Neural cell (in vitro differentiated cells): Measurements from ENCODE around the gene LYPD3.

Experiments
- EP300 ChIP-seq: fragments of 450-650 bp; conservative IDR thresholded peaks from 2 replicates; pipeline ENCODE4 v1.6.1; 2014; ENCODE audit warnings: antibody characterized with exemption, mild to moderate bottlenecking, moderate library complexity; ENCODE audit not compliant: poor library complexity, severe bottlenecking
- POLR2AphosphoS5 ChIP-seq: IDR thresholded peaks from 2 replicates; pipeline ENCODE4 v1.6.1; 2012
- RAD21 ChIP-seq: fragments of 450-650 bp; conservative IDR thresholded peaks from 2 replicates; pipeline ENCODE4 v1.6.1; 2014; ENCODE audit warnings: antibody characterized with exemption, mild to moderate bottlenecking, moderate library complexity
- TF ChIP-seq, protein P1 (sequence below): fragments of 450-650 bp; IDR thresholded peaks from 2 replicates; pipeline ENCODE4 v1.5.1; 2014; ENCODE audit warnings: antibody characterized with exemption, mild to moderate bottlenecking, moderate library complexity; ENCODE audit not compliant: poor library complexity, severe bottlenecking
- TF ChIP-seq, protein P2 (sequence below): IDR thresholded peaks from 2 replicates; pipeline ENCODE4 v1.6.1; 2012; ENCODE audit warnings: borderline replicate concordance

DNA sequence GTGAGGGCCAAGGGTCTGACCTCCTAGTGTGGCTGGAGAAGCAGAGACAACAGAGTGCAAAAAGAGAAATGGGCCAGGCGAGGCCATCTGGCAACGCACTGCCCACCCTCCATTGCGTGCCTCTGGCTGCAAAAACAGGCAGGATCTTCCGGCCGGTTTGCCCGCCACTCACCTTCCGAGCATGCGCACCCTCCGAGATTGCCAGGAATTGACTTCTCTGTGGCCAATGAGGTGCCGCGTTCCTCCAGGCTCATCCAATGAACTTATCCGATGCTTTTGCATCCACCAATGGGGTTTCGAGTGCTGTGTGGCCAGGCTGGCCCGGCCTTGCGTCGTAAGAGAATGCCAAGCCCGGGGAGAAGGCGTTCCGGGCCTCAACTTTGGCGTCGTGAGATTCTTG lies 50.9 kb downstream of the LYPD3 start, which contains the start of gene TEX101:
- TF ChIP-seq, protein P1, sequence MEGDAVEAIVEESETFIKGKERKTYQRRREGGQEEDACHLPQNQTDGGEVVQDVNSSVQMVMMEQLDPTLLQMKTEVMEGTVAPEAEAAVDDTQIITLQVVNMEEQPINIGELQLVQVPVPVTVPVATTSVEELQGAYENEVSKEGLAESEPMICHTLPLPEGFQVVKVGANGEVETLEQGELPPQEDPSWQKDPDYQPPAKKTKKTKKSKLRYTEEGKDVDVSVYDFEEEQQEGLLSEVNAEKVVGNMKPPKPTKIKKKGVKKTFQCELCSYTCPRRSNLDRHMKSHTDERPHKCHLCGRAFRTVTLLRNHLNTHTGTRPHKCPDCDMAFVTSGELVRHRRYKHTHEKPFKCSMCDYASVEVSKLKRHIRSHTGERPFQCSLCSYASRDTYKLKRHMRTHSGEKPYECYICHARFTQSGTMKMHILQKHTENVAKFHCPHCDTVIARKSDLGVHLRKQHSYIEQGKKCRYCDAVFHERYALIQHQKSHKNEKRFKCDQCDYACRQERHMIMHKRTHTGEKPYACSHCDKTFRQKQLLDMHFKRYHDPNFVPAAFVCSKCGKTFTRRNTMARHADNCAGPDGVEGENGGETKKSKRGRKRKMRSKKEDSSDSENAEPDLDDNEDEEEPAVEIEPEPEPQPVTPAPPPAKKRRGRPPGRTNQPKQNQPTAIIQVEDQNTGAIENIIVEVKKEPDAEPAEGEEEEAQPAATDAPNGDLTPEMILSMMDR, result no peak
- TF ChIP-seq RAD21 (no peak), EP300 (no peak), POLR2AphosphoS5 (no peak)
- TF ChIP-seq, protein P2, sequence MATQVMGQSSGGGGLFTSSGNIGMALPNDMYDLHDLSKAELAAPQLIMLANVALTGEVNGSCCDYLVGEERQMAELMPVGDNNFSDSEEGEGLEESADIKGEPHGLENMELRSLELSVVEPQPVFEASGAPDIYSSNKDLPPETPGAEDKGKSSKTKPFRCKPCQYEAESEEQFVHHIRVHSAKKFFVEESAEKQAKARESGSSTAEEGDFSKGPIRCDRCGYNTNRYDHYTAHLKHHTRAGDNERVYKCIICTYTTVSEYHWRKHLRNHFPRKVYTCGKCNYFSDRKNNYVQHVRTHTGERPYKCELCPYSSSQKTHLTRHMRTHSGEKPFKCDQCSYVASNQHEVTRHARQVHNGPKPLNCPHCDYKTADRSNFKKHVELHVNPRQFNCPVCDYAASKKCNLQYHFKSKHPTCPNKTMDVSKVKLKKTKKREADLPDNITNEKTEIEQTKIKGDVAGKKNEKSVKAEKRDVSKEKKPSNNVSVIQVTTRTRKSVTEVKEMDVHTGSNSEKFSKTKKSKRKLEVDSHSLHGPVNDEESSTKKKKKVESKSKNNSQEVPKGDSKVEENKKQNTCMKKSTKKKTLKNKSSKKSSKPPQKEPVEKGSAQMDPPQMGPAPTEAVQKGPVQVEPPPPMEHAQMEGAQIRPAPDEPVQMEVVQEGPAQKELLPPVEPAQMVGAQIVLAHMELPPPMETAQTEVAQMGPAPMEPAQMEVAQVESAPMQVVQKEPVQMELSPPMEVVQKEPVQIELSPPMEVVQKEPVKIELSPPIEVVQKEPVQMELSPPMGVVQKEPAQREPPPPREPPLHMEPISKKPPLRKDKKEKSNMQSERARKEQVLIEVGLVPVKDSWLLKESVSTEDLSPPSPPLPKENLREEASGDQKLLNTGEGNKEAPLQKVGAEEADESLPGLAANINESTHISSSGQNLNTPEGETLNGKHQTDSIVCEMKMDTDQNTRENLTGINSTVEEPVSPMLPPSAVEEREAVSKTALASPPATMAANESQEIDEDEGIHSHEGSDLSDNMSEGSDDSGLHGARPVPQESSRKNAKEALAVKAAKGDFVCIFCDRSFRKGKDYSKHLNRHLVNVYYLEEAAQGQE, result no peak
